GM21825 (cell line): ENCODE data around the gene JOSD2.

Source experiments
- ATAC-seq: cut with Tn5 transposase; IDR thresholded peaks from one replicate; pipeline ENCODE4 v1.9.1; 2021; ENCODE audit warnings: mild to moderate bottlenecking, moderate library complexity; ENCODE audit not compliant: unreplicated experiment

JOSD2 gene

DNA sequence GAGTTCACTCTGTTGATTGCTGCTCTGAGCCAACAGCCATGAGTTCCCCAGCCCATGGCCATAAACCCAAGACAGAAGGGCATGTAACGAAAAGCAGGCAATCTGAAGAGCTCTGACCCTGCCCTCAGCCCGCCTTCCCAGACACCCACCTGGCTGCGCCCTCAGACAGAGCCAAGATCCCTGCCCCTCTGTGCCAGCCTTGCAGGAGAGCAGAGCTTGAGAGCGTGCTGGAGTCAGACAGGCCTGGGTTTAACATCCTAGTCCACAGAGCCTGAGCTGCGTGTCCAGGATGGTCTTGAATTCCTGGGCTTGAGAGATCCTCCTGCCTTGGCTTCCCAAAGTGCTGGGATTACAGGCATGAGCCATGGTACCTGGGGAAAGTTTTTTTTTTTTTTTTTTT, 53.7 kb downstream of the JOSD2 start:
- ATAC-seq, result no peak
